ENCODE results near the gene GRM5.

- TF ChIP-seq EZH2 (IDR thresholded peaks at IDR 0.05), result no peak
- no peak for TF ChIP-seq CTCF (IDR thresholded peaks at IDR 0.05)
- TF ChIP-seq EZH2phosphoT487 (IDR thresholded peaks at IDR 0.05), result no peak
Observed at GRCh38 chr11:88979641-88980040, 86.1 kb downstream of the GRM5 start.

Data from neural progenitor cell (in vitro differentiated cells).